ENCODE results near the gene SLC25A41.

- TF ChIP-seq CTCF (IDR thresholded peaks at IDR 0.05): peak; percentile 53
- TF ChIP-seq EZH2 (IDR thresholded peaks at IDR 0.05; ENCODE audit: borderline replicate concordance, insufficient read depth, low read depth, low read length, poor library complexity, severe bottlenecking): no peak
Observed at GRCh38 chr19:6412447-6413091, 21.0 kb downstream of the SLC25A41 start.

All from B cell (primary cell).